ENCODE data around the gene MVB12A.

GRCh38 chr19:17470068-17470841 lies 50.4 kb downstream of the MVB12A start, which contains the start of gene SLC27A1:
- TF ChIP-seq ZNF274 (IDR thresholded peaks at IDR 0.05; ENCODE audit: low read depth, low read length) = no peak
- no peak for TF ChIP-seq YY1 (IDR thresholded peaks at IDR 0.05; ENCODE audit: insufficient read depth, insufficient read length)
- no peak for TF ChIP-seq SUZ12 (IDR thresholded peaks at IDR 0.05; ENCODE audit: extremely low read depth, insufficient read depth, insufficient read length)

All from NT2/D1 (cell line).